NCI-H2081 (cell line): Measurements from ENCODE around the gene SND1.

Experiments
- DNase-seq, 2 experiments: peaks; one replicate each; lab custom pipeline; 2025; lab: John Stamatoyannopoulos, UW

SND1 gene

GRCh38 chr7:127799535-127800305, 147.7 kb downstream of the SND1 start:
- peak; percentile 60 to 88 for DNase-seq

GRCh38 chr7:127802845-127803244, 150.9 kb downstream of the SND1 start:
- DNase-seq, result no peak

- no peak for DNase-seq
Measured at GRCh38 chr7:127803626-127804025, 151.6 kb downstream of the SND1 start.

GRCh38 chr7:127807340-127807739, 155.3 kb downstream of the SND1 start:
- DNase-seq, result no peak

GRCh38 chr7:127807829-127808228, 155.8 kb downstream of the SND1 start:
- DNase-seq, result no peak

GRCh38 chr7:127809261-127809702, 157.3 kb downstream of the SND1 start:
- DNase-seq, result peak; percentile 19 to 67

- DNase-seq, result no peak
Measured at GRCh38 chr7:127810113-127810512, 158.1 kb downstream of the SND1 start.

- no peak for DNase-seq
Measured at GRCh38 chr7:127810696-127811660, 159.0 kb downstream of the SND1 start.

GRCh38 chr7:127812540-127812939, 160.5 kb downstream of the SND1 start:
- DNase-seq, result no peak

GRCh38 chr7:127813991-127814541, 162.1 kb downstream of the SND1 start:
- DNase-seq, result no peak

- no peak for DNase-seq
Measured at GRCh38 chr7:127815631-127816145, 163.7 kb downstream of the SND1 start.

GRCh38 chr7:127816354-127817190, 164.6 kb downstream of the SND1 start:
- DNase-seq, result no peak

GRCh38 chr7:127817466-127817865, 165.5 kb downstream of the SND1 start:
- no peak for DNase-seq

- no peak for DNase-seq
Measured at GRCh38 chr7:127818306-127818705, 166.3 kb downstream of the SND1 start.

GRCh38 chr7:127819975-127820731, 168.2 kb downstream of the SND1 start:
- no peak for DNase-seq

- DNase-seq, result no peak
Measured at GRCh38 chr7:127820732-127821085, 168.7 kb downstream of the SND1 start.

- DNase-seq, result no peak
Measured at GRCh38 chr7:127821146-127821545, 169.2 kb downstream of the SND1 start.

- DNase-seq, result no peak
Measured at GRCh38 chr7:127822822-127823508, 171.0 kb downstream of the SND1 start.

- DNase-seq, result no peak
Measured at GRCh38 chr7:127824682-127825081, 172.7 kb downstream of the SND1 start.

- no peak for DNase-seq
Measured at GRCh38 chr7:127828843-127829500, 177.0 kb downstream of the SND1 start.
